Fibroblast of gingiva (primary cell): ENCODE measurements around the gene TP63.

Experiments used
- DNase-seq: peaks from one replicate; pipeline ENCODE4 v3.0.0-alpha.2; 2011; ENCODE audit warnings: low read depth

Gene TP63

DNA sequence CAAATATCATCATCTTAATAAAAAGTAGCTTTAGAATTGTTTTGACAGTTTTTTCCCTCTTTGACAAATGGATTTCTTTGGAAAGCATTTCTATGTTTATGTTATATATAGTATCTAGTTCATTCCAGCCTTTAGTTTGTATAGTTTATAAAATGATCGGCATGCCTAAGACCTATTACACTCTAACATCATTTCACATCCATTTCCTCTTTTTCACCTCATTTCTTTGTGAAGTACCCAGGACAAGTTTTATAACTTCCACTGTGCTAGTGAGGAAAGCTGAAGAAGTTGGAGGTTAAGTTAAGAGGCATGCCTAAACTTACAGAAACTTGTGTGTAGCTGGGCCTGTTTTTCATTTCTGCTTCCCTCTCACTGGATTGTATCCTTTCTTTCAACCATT is 178.4 kb downstream of the TP63 start:
- DNase-seq = no peak

DNA sequence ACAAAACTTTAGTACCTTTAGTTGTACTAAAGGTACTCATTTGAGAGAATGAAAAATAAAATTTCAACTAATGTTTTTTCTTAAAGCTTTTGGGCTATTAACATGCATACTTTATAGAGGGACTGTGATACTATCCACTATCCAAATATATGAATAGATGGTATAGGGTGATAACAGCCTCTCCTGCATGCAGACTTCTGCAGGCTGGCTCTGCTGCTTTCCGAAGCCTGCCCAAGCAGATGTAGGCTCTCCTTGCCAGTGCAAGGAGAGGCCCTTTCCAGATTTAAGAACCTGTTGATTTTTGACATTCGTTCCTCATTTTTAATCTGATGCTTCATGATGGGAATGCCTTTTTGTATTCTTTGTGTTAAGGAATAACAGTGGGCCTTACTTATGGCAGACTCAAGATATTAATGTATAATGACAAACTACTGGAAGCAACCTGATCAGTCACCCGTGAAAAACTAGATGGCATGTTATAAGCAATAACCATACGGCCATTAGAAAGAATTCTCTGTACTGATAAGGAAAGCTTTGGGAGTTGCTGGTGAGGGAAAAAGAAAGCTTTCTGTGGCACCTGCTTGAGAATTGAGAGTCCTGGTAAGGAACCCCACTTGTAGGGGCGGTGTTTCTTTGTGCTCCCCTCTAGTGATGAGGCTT is 181.7 kb downstream of the TP63 start:
- no peak for DNase-seq

- DNase-seq = no peak
Measured at GRCh38 chr3:189813647-189814240, 182.6 kb downstream of the TP63 start.

DNA sequence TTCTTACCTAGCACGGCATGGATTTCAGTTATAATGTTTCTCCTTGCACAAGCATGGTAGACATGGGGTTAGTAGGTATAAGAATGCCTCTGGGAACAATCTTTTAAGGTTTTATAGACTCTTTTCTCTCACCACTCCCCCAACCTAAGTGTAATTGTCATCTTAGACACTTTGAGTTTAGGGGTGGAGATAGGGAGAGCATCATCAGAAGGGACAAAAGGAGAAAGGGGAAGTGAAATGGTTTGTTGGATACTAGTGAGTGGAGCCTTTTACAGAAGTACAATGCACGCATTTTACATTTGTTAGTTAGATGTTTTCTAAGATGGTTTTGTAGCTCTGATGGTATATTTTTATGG is 189.2 kb downstream of the TP63 start:
- DNase-seq = no peak

- DNase-seq = no peak
Measured at GRCh38 chr3:189821262-189821661, 190.1 kb downstream of the TP63 start.

GRCh38 chr3:189822726-189823125 is 191.5 kb downstream of the TP63 start:
- no peak for DNase-seq

GRCh38 chr3:189824629-189825312 is 193.6 kb downstream of the TP63 start:
- DNase-seq = peak; percentile 37

GRCh38 chr3:189826566-189826965 is 195.4 kb downstream of the TP63 start:
- DNase-seq = no peak

GRCh38 chr3:189827108-189827507 is 195.9 kb downstream of the TP63 start:
- no peak for DNase-seq

DNA sequence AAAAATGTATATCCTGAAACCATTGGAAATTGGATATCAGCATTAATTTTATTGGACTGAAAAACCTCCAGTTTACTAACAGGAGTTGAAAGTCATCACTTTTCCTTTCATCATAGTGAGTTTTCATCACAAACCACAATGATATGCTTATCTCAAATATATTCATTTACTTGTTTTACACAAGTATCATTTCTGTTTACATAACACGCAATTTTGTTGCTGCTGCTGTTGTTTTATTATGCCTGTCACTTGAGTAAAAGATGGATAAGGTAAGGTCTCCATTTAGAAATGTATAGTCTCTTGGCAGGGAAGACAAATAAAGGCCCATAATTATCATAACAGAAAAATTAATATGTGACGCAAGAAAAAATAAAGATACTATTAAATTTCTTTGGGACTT is 199.2 kb downstream of the TP63 start:
- no peak for DNase-seq

GRCh38 chr3:189833266-189833665 is 202.1 kb downstream of the TP63 start:
- no peak for DNase-seq

DNA sequence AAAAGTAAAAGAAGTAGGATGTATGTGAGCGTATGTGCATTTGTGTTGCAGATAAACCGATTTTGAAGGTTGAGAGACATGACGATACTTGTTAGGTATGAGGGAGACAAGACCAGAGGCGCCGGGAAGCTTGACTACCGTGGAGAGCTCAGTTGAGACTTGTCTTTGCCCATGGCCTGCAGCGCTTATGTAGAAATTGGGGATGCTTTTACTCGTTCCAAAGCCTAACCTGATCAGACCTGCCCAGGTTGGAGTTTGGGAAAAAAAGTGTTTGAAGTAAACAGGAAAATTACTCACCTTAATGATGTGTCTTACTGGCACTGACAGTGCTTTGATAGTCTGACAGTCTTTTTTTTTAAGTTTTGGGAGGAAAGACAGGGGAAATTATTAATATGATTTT is 202.8 kb downstream of the TP63 start:
- DNase-seq = no peak

DNA sequence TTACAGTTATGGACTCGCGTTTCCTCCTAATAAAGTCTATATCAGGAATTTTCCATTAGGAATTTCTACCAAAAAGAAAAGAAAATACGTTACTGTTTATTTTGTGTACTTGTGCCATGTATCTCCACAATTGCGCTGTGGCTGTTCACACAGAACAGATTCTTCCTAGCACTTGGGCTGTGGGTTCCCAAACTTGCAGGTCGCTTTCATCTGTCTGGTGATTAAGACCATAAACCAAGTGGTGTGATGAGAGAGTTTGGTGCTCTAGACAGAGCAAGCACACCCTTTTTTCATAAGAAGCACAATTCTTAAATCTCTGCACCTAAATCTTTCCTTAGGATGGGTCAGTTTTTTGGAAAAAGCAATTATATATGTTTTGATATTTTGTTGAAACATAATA is 203.3 kb downstream of the TP63 start:
- no peak for DNase-seq

DNA sequence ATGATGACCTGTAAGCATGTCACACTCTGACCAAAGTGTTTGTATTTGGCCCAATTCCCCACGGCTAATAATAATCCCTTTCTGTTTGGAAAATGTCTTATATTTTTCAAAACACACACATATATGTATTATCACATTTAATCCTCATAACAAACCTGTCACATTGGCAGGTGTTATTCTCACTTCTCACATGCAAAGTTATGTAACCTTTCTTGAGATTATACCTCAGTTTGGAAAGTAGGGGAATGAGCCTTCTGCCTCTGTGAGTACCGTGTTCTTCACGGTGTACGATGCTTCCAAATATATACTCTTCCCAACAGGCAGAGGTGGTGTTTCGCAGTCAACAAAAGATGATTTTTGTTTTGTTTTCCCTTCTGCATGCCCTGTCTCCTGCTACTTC is 205.6 kb downstream of the TP63 start:
- DNase-seq = no peak

GRCh38 chr3:189838291-189838690 is 207.1 kb downstream of the TP63 start:
- no peak for DNase-seq

GRCh38 chr3:189839576-189839975 is 208.4 kb downstream of the TP63 start:
- peak; percentile 47 for DNase-seq

DNA sequence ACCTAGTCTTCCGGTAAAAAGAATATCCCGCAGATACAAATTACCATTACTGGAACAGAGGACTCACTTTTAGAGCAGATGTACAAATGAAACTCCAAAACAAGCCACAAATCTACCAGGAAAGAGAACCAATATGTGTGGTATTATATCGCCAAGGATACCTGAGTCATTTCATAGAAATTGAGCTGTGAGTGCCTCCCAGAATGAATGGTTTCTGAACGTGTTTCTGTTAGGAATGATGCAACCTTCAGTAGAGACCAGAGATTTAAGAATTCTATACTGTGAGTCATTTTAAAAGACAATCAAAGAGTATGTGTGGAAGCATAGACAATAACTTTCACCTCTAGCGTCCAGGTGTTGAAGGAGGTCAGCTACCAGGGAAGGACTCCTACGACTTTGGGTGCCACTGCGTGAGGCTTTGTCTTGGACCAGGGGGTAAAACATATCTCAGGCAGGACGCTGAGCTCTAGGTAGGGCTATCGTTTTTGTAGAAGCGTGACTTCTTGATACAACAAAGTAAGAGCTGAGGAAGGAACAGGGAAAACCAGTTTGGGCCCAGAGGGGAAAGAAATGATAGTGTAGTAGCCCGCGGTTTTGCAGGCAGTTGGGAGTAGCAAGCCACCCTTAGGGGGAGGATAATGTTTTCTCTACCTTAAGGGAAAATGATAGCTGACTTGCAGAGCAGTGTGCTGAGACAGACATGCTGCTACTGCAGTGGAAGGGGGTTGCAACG is 210.4 kb downstream of the TP63 start:
- DNase-seq = no peak

DNA sequence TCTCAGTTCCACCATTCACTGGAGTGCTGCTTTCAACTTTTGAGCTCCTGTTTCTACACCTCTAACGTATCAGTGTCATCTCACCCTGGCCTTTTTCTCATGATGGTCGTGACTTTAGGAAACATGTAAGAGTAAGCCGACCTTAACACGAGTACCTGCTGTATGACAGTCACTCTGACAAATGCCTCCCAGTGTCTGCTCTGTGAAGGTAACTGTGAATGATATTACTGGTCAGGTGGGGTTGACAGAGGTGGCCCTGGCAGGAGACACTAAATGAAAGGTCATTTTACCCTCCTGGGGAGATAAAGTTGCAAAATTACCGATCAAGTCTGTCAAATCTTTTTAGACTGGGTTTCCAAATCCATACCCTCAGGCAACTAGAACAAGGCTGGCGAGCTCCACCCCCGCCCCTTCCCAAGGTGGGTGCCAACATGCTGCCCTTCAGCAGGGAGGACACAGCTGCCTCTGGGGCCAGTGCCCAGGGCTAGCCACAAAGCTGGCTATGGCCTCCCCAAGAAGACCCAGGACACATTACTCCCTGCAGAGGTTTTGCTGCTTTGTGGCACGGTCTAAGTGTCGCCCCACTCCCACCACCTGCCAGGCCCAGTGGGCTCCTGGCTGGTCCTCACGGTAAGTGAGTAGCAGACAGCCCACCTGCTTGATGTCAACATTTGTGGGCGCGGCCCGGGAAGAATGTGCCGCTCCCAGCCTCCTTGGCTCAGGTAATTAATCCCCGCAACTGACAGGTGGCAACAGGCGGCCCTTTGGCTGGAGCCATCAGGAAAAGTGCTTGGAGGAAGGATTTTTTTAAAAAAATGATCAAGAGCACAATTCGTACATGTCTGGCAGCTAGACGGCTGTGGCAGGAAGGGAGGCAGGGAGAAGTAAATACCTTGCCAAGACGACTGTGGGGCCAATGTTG is 211.8 kb downstream of the TP63 start:
- DNase-seq = no peak

DNA sequence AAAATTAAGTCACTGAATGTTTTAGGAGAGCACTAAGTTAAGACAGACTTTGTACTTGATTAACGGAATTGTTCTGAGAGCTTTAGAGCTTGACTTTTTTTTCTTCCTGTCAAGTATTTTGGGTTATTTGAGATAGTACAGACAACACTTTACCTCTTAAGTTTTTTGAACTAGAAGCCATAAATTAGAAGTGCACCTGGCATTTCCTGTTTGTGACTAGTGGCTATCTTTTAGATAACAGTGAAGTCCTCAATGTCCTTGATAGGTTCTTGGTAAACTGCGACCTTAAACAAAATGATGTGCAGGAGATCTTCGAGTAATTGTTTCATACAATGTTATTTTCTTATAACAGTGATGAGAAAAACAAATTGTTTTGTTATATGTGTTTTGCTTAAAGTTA is 213.9 kb downstream of the TP63 start:
- DNase-seq = no peak

GRCh38 chr3:189848395-189849040 is 217.3 kb downstream of the TP63 start:
- no peak for DNase-seq

GRCh38 chr3:189849262-189849661 is 218.1 kb downstream of the TP63 start:
- DNase-seq = no peak
